Type B pancreatic cell (in vitro differentiated cells): Measurements from ENCODE around the gene AQP5. TPM values are rescaled to one million over a fixed set of nuclear protein-coding genes. Genes with fewer than 3 reads are reported as not detected.
A peak's percentile ranks its signal among the peaks of the same experiment; 100 is the strongest.
"Not testable (repeated sequence)": the region's sequence is repeated elsewhere in the genome, so short reads cannot be mapped to it uniquely, and the experiment has no call there.

ENCODE experiments used
- DNase-seq: peaks from one replicate; pipeline ENCODE4 v3.0.0; 2021; ENCODE audit warnings: mixed read lengths; ENCODE audit not compliant: unreplicated experiment; ENCODE audit errors: extremely low spot score
- H3K27ac Mint-ChIP-seq: 2 replicates; pipeline ENCODE4 v1.8.0; 2021; ENCODE audit warnings: mild to moderate bottlenecking, mixed read lengths
- H3K27me3 Mint-ChIP-seq: 2 replicates; pipeline ENCODE4 v1.8.0; 2021; ENCODE audit warnings: mixed read lengths
- H3K36me3 Mint-ChIP-seq: 2 replicates; pipeline ENCODE4 v1.8.0; 2021; ENCODE audit warnings: mixed read lengths
- H3K4me1 Mint-ChIP-seq: one replicate; pipeline ENCODE4 v1.8.0; 2021; ENCODE audit warnings: mixed read lengths; ENCODE audit not compliant: unreplicated experiment
- H3K4me3 Mint-ChIP-seq: 2 replicates; pipeline ENCODE4 v1.8.0; 2021; ENCODE audit warnings: mild to moderate bottlenecking, mixed read lengths
- H3K9me3 Mint-ChIP-seq: 2 replicates; pipeline ENCODE4 v1.8.0; 2021; ENCODE audit warnings: mixed read lengths
- CTCF ChIP-seq: fragments of 200-600 bp; sonication (generic); conservative IDR thresholded peaks from 2 replicates; pipeline ENCODE4 v1.5.0; 2021; ENCODE audit warnings: antibody characterized with exemption, mild to moderate bottlenecking
- total RNA-seq: library from RNA; stranded (reverse); gene quantifications from 2 replicates; pipeline ENCODE4 v1.2.1, GENCODE V29; 2021; ENCODE audit warnings: low replicate concordance

Gene AQP5
- total RNA-seq, 1 donor from 2014 or later = 0.97 TPM

- Mint-ChIP-seq H3K4me1 (peaks cover 68% of the 10 kb centered on the region), H3K4me3 (no peak overlapping the region), H3K36me3 (peaks cover 3% of the 10 kb centered on the region), H3K27ac (peak overlapping the region; percentile 13), H3K9me3 (no peaks in the 10 kb centered on the region), H3K27me3 (no peaks in the 10 kb centered on the region)
- no peak for DNase-seq
- TF ChIP-seq CTCF = no peak
Measured at GRCh38 chr12:49982246-49983087, 20.8 kb downstream of the AQP5 start.

- no peak for DNase-seq
- peaks cover 58% of the 10 kb centered on the region for H3K4me1 Mint-ChIP-seq
- H3K27me3 Mint-ChIP-seq = no peaks in the 10 kb centered on the region
- H3K9me3 Mint-ChIP-seq = no peaks in the 10 kb centered on the region
- H3K36me3 Mint-ChIP-seq = peaks cover 11% of the 10 kb centered on the region
- H3K27ac Mint-ChIP-seq = no peak overlapping the region
- no peak for TF ChIP-seq CTCF
- H3K4me3 Mint-ChIP-seq = peak overlapping the region; percentile 5
Measured at GRCh38 chr12:49983892-49984291, 22.2 kb downstream of the AQP5 start.

GRCh38 chr12:49984476-49985359 is 23.0 kb downstream of the AQP5 start:
- Mint-ChIP-seq H3K36me3 (peaks cover 13% of the 10 kb centered on the region), H3K4me1 (peaks cover 50% of the 10 kb centered on the region), H3K27ac (no peak overlapping the region), H3K4me3 (no peak overlapping the region), H3K27me3 (no peaks in the 10 kb centered on the region), H3K9me3 (no peaks in the 10 kb centered on the region)
- DNase-seq = no peak
- no peak for TF ChIP-seq CTCF

- Mint-ChIP-seq H3K4me3 (no peak overlapping the region), H3K36me3 (peaks cover 22% of the 10 kb centered on the region), H3K27ac (no peak overlapping the region), H3K9me3 (no peaks in the 10 kb centered on the region), H3K27me3 (no peaks in the 10 kb centered on the region), H3K4me1 (peaks cover 39% of the 10 kb centered on the region)
- no peak for TF ChIP-seq CTCF
- no peak for DNase-seq
Measured at GRCh38 chr12:49985981-49986380, 24.3 kb downstream of the AQP5 start.

DNA sequence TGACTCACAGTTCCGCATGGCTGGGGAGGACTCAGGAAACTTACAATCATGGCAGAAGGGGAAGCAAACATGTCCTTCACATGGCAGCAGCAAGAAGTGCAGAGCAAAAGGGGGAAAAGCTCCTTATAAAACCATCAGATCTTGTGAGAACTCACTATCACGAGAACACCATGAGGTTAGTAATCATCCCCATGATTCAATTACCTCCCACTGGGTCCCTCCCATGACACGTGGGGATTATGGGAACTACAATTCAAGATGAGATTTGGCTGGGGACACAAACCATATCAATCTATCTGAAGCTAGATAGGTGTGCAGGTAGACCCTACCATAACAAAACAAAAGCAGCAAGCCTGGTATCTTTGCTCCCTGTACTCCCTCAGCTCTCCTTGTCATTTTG is 24.8 kb downstream of the AQP5 start:
- H3K4me3 Mint-ChIP-seq, DNase-seq, H3K27ac Mint-ChIP-seq, H3K9me3 Mint-ChIP-seq, H3K27me3 Mint-ChIP-seq: not testable (repeated sequence)
- Mint-ChIP-seq H3K4me1 (peaks cover 35% of the 10 kb centered on the region), H3K36me3 (peaks cover 22% of the 10 kb centered on the region)
